Activated CD4-positive, alpha-beta memory T cell treated with anti-CD3 and anti-CD28 coated beads for 36 hours (primary cell): Measurements from ENCODE around the gene SPAG16. TPM values are rescaled to one million over a fixed set of nuclear protein-coding genes. Genes with fewer than 3 reads are reported as not detected.
"Not testable (repeated sequence)": the region's sequence is repeated elsewhere in the genome, so short reads cannot be mapped to it uniquely, and the experiment has no call there.

ENCODE experiments used
- CTCF ChIA-PET: fragments of 350-600 bp; sonication (Branson Sonifier 250); formaldehyde crosslinking; loops from one replicate; lab custom pipeline; 2021; ENCODE audit warnings: antibody characterized with exemption, inconsistent platforms; lab: Charles Lee
- POLR2A ChIA-PET: fragments of 350-600 bp; sonication (Branson Sonifier 250); formaldehyde crosslinking; loops from one replicate; lab custom pipeline; 2021; ENCODE audit warnings: antibody characterized with exemption; lab: Charles Lee
- DNase-seq: peaks from one replicate; pipeline ENCODE4 v3.0.0-alpha.2; 2020
- H3K27ac Mint-ChIP-seq: one replicate; pipeline ENCODE4 v1.8.0; 2021; ENCODE audit warnings: mixed read lengths
- H3K27me3 Mint-ChIP-seq: one replicate; pipeline ENCODE4 v1.8.0; 2021; ENCODE audit warnings: mixed read lengths
- H3K36me3 Mint-ChIP-seq: one replicate; pipeline ENCODE4 v1.8.0; 2021; ENCODE audit warnings: mixed read lengths
- H3K4me1 Mint-ChIP-seq: one replicate; pipeline ENCODE4 v1.8.0; 2021; ENCODE audit warnings: low read depth, mixed read lengths
- H3K4me3 Mint-ChIP-seq: one replicate; pipeline ENCODE4 v1.8.0; 2021; ENCODE audit warnings: mild to moderate bottlenecking, mixed read lengths
- H3K9me3 Mint-ChIP-seq: one replicate; pipeline ENCODE4 v1.8.0; 2021; ENCODE audit warnings: mixed read lengths
- intact Hi-C: fragments of 100-400 bp; cut with micrococcal nuclease; formaldehyde crosslinking; loops from one replicate; pipeline ENCODE4 v1.15.1; 2023
- total RNA-seq, 2 experiments: library from RNA; stranded (reverse); gene quantifications; one replicate each; pipeline ENCODE4 v1.2.3, GENCODE V29; 2021

SPAG16 gene
- total RNA-seq, 2 experiments from 2014 or later = 9.1 to 10.4 TPM

GRCh38 chr2:213696442-213696841 is 412.2 kb downstream of the SPAG16 start:
- intact Hi-C loops = no loop called here
- ChIA-PET POLR2A (no interaction called here), CTCF (no interaction called here)
- no peak for DNase-seq
- H3K27ac Mint-ChIP-seq = no peak overlapping the region
- no peaks in the 10 kb centered on the region for H3K36me3 Mint-ChIP-seq
- no peaks in the 10 kb centered on the region for H3K27me3 Mint-ChIP-seq
- H3K4me3 Mint-ChIP-seq = no peak overlapping the region
- H3K4me1 Mint-ChIP-seq = no peaks in the 10 kb centered on the region
- no peaks in the 10 kb centered on the region for H3K9me3 Mint-ChIP-seq

- CTCF ChIA-PET, H3K27me3 Mint-ChIP-seq, DNase-seq, H3K4me3 Mint-ChIP-seq, H3K4me1 Mint-ChIP-seq, intact Hi-C loops, H3K27ac Mint-ChIP-seq, H3K36me3 Mint-ChIP-seq, POLR2A ChIA-PET, H3K9me3 Mint-ChIP-seq: not testable (repeated sequence)
Observed at GRCh38 chr2:213701365-213701764, 417.1 kb downstream of the SPAG16 start.

- POLR2A ChIA-PET = no interaction called here
- intact Hi-C loops = no loop called here
- Mint-ChIP-seq H3K4me3 (no peak overlapping the region), H3K4me1 (no peaks in the 10 kb centered on the region), H3K27me3 (no peaks in the 10 kb centered on the region), H3K9me3 (peaks cover 8% of the 10 kb centered on the region), H3K36me3 (no peaks in the 10 kb centered on the region), H3K27ac (no peak overlapping the region)
- CTCF ChIA-PET = no interaction called here
- no peak for DNase-seq
Observed at GRCh38 chr2:213703406-213704098, 419.3 kb downstream of the SPAG16 start.

GRCh38 chr2:213710164-213710563 is 425.9 kb downstream of the SPAG16 start:
- ChIA-PET POLR2A (no interaction called here), CTCF (no interaction called here)
- Mint-ChIP-seq H3K4me3 (no peak overlapping the region), H3K36me3 (no peaks in the 10 kb centered on the region), H3K27me3 (no peaks in the 10 kb centered on the region), H3K4me1 (no peaks in the 10 kb centered on the region), H3K27ac (no peak overlapping the region), H3K9me3 (no peaks in the 10 kb centered on the region)
- intact Hi-C loops = no loop called here
- DNase-seq = no peak

DNA sequence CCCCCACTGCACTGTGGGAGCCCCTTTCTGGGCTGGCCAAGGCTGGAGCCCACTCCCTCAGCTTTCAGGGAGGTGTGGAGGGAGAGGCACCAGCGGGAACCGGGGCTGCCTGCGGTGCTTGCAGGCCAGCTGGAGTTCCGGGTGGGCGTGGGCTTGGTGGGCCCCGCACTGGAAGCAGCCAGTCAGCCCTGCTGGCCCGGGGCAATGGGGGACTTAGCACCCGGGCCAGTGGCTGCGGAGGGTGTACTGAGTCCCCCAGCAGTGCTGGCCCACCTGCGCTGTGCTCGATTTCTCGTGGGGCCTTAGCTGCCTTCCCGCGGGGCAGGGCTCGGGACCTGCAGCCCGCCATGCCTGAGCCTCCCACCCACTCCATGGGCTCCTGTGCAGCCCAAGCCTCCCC is 434.1 kb downstream of the SPAG16 start:
- DNase-seq, CTCF ChIA-PET, intact Hi-C loops, H3K27me3 Mint-ChIP-seq, H3K4me3 Mint-ChIP-seq, POLR2A ChIA-PET, H3K27ac Mint-ChIP-seq, H3K4me1 Mint-ChIP-seq, H3K36me3 Mint-ChIP-seq: not testable (repeated sequence)
- peaks cover 10% of the 10 kb centered on the region for H3K9me3 Mint-ChIP-seq

GRCh38 chr2:213722565-213722964 is 438.3 kb downstream of the SPAG16 start:
- no peaks in the 10 kb centered on the region for H3K36me3 Mint-ChIP-seq
- no peak for DNase-seq
- ChIA-PET POLR2A (no interaction called here), CTCF (no interaction called here)
- intact Hi-C loops = no loop called here
- no peak overlapping the region for H3K27ac Mint-ChIP-seq
- peaks cover 16% of the 10 kb centered on the region for H3K9me3 Mint-ChIP-seq
- H3K4me3 Mint-ChIP-seq = no peak overlapping the region
- no peaks in the 10 kb centered on the region for H3K27me3 Mint-ChIP-seq
- H3K4me1 Mint-ChIP-seq = no peaks in the 10 kb centered on the region

- Mint-ChIP-seq H3K4me1 (no peaks in the 10 kb centered on the region), H3K36me3 (no peaks in the 10 kb centered on the region), H3K4me3 (no peak overlapping the region), H3K9me3 (peaks cover 16% of the 10 kb centered on the region), H3K27ac (no peak overlapping the region), H3K27me3 (no peaks in the 10 kb centered on the region)
- ChIA-PET CTCF (interaction anchor here (0.6 kb wide), 1 partner anchor 802 kb away, joined by 3 read pairs; no protein-coding TSS in a partner anchor), POLR2A (no interaction called here)
- intact Hi-C loops = no loop called here
- DNase-seq = no peak
Observed at GRCh38 chr2:213723041-213723560, 438.8 kb downstream of the SPAG16 start.

DNA sequence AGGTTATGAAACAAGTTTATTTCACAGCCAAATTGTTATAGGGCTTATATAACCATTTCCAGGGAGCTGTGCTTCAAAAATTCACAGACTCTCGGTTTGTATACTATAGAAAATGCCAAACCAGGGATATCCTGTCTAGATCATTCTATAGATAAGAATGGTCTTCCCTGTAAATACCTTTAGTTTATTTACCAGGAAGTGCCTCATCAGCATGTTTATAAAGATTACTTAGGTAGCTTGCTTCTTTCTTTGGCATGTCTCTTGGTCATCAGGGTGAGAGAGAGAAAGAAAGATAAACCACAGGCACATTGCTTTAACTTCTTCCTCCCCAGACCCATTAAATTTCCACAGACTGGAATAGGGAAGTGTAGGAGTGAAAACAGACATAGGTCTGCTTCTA is 439.4 kb downstream of the SPAG16 start:
- POLR2A ChIA-PET = no interaction called here
- no peak overlapping the region for H3K27ac Mint-ChIP-seq
- CTCF ChIA-PET = interaction anchor here (0.6 kb wide), 1 partner anchor 801 kb away, joined by 3 read pairs; no protein-coding TSS in a partner anchor
- intact Hi-C loops = no loop called here
- peaks cover 15% of the 10 kb centered on the region for H3K9me3 Mint-ChIP-seq
- H3K27me3 Mint-ChIP-seq = no peaks in the 10 kb centered on the region
- H3K4me1 Mint-ChIP-seq = no peaks in the 10 kb centered on the region
- H3K36me3 Mint-ChIP-seq = no peaks in the 10 kb centered on the region
- DNase-seq = no peak
- H3K4me3 Mint-ChIP-seq = no peak overlapping the region

DNA sequence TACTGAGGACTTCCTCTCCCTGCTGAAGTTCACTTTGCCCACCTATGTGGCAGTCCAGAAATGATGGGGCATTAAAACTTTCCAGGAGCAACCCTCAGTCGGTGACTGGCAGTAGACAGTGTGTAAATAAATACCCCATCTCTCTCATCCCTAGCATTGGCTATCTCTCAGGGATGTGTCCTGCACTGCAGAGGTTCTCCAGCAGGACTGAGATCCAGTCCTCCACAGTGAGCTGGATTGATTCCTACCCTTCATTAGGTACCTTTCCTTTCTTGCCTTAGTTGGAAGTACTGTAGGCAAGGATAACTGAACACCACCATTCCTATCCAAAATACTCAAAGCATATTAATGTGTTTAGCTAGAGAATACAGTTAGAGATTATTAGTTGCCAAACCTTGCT is 441.8 kb downstream of the SPAG16 start:
- no peaks in the 10 kb centered on the region for H3K36me3 Mint-ChIP-seq
- H3K9me3 Mint-ChIP-seq = peaks cover 6% of the 10 kb centered on the region
- H3K4me1 Mint-ChIP-seq = no peaks in the 10 kb centered on the region
- no peaks in the 10 kb centered on the region for H3K27me3 Mint-ChIP-seq
- no peak overlapping the region for H3K27ac Mint-ChIP-seq
- no peak overlapping the region for H3K4me3 Mint-ChIP-seq
- POLR2A ChIA-PET = no interaction called here
- DNase-seq = no peak
- intact Hi-C loops = no loop called here
- CTCF ChIA-PET = no interaction called here

DNA sequence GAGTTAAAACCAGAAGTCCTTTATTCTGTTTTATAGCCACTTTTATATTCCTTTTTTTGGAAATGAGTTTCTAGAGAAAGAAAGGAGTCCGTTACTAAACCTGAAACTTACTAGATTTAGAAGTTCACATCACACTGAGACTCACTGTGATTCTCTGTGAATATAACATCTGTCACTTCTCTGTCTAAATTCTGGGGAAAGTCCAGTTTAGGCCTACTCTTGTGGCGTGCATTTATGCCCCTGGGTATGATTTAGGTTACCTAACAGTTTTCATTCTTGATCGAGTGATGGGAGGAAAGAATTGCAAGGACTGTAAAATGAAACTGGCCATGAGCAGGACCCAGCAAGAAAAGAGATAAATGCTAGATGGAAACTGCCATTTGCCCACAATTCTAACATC is 449.6 kb downstream of the SPAG16 start:
- H3K27ac Mint-ChIP-seq = no peak overlapping the region
- intact Hi-C loops = no loop called here
- H3K4me3 Mint-ChIP-seq = no peak overlapping the region
- H3K36me3 Mint-ChIP-seq = no peaks in the 10 kb centered on the region
- peaks cover 11% of the 10 kb centered on the region for H3K9me3 Mint-ChIP-seq
- no peaks in the 10 kb centered on the region for H3K4me1 Mint-ChIP-seq
- H3K27me3 Mint-ChIP-seq = no peaks in the 10 kb centered on the region
- DNase-seq = no peak
- ChIA-PET POLR2A (no interaction called here), CTCF (no interaction called here)

DNA sequence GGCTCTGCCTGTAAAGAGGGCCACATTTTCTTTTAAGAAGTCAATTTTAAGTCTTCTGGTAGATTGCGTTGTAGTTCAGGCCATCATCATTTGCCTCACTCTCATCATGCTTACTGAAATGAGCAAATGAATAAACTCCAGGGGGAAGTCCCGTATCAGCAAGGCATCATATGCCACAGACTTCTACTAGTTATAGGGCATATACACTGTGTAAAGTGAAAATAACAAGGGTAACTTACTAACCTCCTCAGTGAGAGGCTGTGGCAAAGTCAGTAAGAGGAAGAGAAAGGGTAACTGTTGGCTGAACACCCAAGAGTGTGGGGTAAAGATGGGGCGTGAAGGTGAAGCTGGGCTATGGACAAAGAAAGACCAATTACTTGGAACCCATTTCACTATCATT is 456.2 kb downstream of the SPAG16 start:
- no peak overlapping the region for H3K27ac Mint-ChIP-seq
- no peaks in the 10 kb centered on the region for H3K9me3 Mint-ChIP-seq
- H3K36me3 Mint-ChIP-seq = no peaks in the 10 kb centered on the region
- H3K27me3 Mint-ChIP-seq = no peaks in the 10 kb centered on the region
- H3K4me1 Mint-ChIP-seq = no peaks in the 10 kb centered on the region
- intact Hi-C loops = no loop called here
- ChIA-PET POLR2A (no interaction called here), CTCF (no interaction called here)
- no peak for DNase-seq
- no peak overlapping the region for H3K4me3 Mint-ChIP-seq

- CTCF ChIA-PET = no interaction called here
- no peak for DNase-seq
- no peaks in the 10 kb centered on the region for H3K9me3 Mint-ChIP-seq
- H3K27ac Mint-ChIP-seq = no peak overlapping the region
- H3K27me3 Mint-ChIP-seq = no peaks in the 10 kb centered on the region
- no peak overlapping the region for H3K4me3 Mint-ChIP-seq
- intact Hi-C loops = no loop called here
- no peaks in the 10 kb centered on the region for H3K36me3 Mint-ChIP-seq
- POLR2A ChIA-PET = no interaction called here
- H3K4me1 Mint-ChIP-seq = no peaks in the 10 kb centered on the region
Observed at GRCh38 chr2:213751446-213751845, 467.2 kb downstream of the SPAG16 start.

GRCh38 chr2:213752575-213752974 is 468.3 kb downstream of the SPAG16 start:
- intact Hi-C loops = no loop called here
- Mint-ChIP-seq H3K4me3 (no peak overlapping the region), H3K9me3 (no peaks in the 10 kb centered on the region), H3K4me1 (no peaks in the 10 kb centered on the region), H3K27ac (no peak overlapping the region), H3K27me3 (no peaks in the 10 kb centered on the region), H3K36me3 (no peaks in the 10 kb centered on the region)
- CTCF ChIA-PET = no interaction called here
- DNase-seq = no peak
- POLR2A ChIA-PET = no interaction called here
